HEK293T (cell line): ENCODE results near the gene KRT79.

ENCODE experiments used
- CTCF ChIA-PET: fragments of 350-600 bp; formaldehyde crosslinking; extraction: SDS; loops from one replicate; lab custom pipeline; 2021; ENCODE audit warnings: antibody characterized with exemption, inconsistent platforms; lab: Yijun Ruan, JAX
- POLR2A ChIA-PET: fragments of 350-600 bp; formaldehyde crosslinking; extraction: SDS; loops from one replicate; lab custom pipeline; 2020; ENCODE audit warnings: antibody characterized with exemption, inconsistent platforms; lab: Yijun Ruan, JAX
- DNase-seq: peaks from one replicate; pipeline ENCODE4 v3.0.0; 2012; ENCODE audit warnings: mixed read lengths; ENCODE audit errors: extremely low spot score
- ARNT ChIP-seq: fragments of 450-650 bp; IDR thresholded peaks from 2 replicates; pipeline ENCODE4 v1.6.1; 2017; ENCODE audit warnings: mild to moderate bottlenecking
- BHLHE40 ChIP-seq: fragments of 450-650 bp; IDR thresholded peaks from 2 replicates; pipeline ENCODE4 v1.6.1; 2016; ENCODE audit warnings: mild to moderate bottlenecking, moderate library complexity, borderline replicate concordance
- CTBP1 ChIP-seq: fragments of 450-650 bp; IDR thresholded peaks from 2 replicates; pipeline ENCODE4 v1.6.1; 2016; ENCODE audit warnings: borderline replicate concordance
- ELF4 ChIP-seq: fragments of 450-650 bp; IDR thresholded peaks from 2 replicates; pipeline ENCODE4 v1.6.1; 2017; ENCODE audit warnings: antibody characterized with exemption
- FOXA1 ChIP-seq: fragments of 450-650 bp; IDR thresholded peaks from 2 replicates; pipeline ENCODE4 v1.6.1; 2016; ENCODE audit warnings: mild to moderate bottlenecking
- FOXK2 ChIP-seq: fragments of 450-650 bp; IDR thresholded peaks from 2 replicates; pipeline ENCODE4 v1.6.1; 2016; ENCODE audit warnings: mild to moderate bottlenecking
- FOXM1 ChIP-seq: fragments of 450-650 bp; IDR thresholded peaks from 2 replicates; pipeline ENCODE4 v1.6.1; 2017; ENCODE audit warnings: mild to moderate bottlenecking, borderline replicate concordance
- HDGF ChIP-seq: fragments of 450-650 bp; IDR thresholded peaks from 2 replicates; pipeline ENCODE4 v1.6.1; 2017; ENCODE audit warnings: antibody characterized with exemption, borderline replicate concordance
- L3MBTL2 ChIP-seq: fragments of 450-650 bp; conservative IDR thresholded peaks from 2 replicates; pipeline ENCODE4 v1.6.1; 2016; ENCODE audit warnings: mild to moderate bottlenecking
- LEF1 ChIP-seq: fragments of 450-650 bp; IDR thresholded peaks from 2 replicates; pipeline ENCODE4 v1.6.1; 2017; ENCODE audit warnings: mild to moderate bottlenecking, borderline replicate concordance
- NFRKB ChIP-seq: fragments of 450-650 bp; IDR thresholded peaks from 2 replicates; pipeline ENCODE4 v1.6.1; 2016; ENCODE audit warnings: mild to moderate bottlenecking, moderate library complexity
- SP1 ChIP-seq: fragments of 450-650 bp; IDR thresholded peaks from 2 replicates; pipeline ENCODE4 v1.6.1; 2017
- SUZ12 ChIP-seq: fragments of 450-650 bp; IDR thresholded peaks from 2 replicates; pipeline ENCODE4 v1.6.1; 2016; ENCODE audit warnings: mild to moderate bottlenecking
- TARDBP ChIP-seq: fragments of 450-650 bp; IDR thresholded peaks from 2 replicates; pipeline ENCODE4 v1.6.1; 2016
- ZNF384 ChIP-seq: fragments of 450-650 bp; IDR thresholded peaks from 2 replicates; pipeline ENCODE4 v1.6.1; 2016
- TF ChIP-seq, protein P1 (sequence below): fragments of 450-650 bp; IDR thresholded peaks from 2 replicates; pipeline ENCODE4 v1.6.1; 2016

Gene KRT79

DNA sequence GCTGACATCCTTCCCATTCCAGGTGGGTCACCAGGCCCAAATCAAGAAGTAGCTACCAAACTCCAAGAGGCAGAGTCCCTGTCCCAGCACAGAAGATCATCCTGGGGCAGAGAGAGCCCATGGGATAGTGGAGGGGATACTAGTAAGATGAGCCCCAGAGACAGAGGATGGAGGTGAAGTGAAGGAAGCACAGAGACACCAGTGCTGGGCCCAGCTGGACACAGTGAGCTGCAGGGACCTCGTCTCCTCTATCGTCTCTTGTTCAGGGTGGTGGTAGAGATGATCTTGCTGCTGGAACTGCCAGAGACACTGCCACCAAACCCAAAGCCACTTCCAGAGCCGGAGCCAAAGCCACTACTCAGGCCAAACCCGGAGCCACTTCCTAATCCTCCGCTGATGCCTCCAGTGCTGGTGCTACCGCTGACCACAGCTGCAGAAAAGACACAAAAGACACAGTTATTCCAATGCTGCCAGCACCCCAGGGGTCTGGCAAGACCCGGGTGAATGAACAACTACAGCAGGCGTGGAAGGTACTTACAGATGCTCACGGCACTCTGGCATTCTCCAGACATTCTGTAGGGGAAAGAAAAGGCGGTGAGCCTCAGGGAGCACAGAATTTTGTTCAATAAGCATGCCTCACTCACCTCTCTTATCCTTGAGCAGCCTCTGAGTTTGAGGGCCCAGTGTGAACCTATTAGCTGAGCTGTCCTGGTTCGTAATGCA is 27.1 kb downstream of the KRT79 start:
- ChIA-PET CTCF (no interaction called here), POLR2A (no interaction called here)
- DNase-seq = no peak
- TF ChIP-seq NFRKB (no peak), SP1 (no peak), FOXK2 (no peak), BHLHE40 (no peak)

DNA sequence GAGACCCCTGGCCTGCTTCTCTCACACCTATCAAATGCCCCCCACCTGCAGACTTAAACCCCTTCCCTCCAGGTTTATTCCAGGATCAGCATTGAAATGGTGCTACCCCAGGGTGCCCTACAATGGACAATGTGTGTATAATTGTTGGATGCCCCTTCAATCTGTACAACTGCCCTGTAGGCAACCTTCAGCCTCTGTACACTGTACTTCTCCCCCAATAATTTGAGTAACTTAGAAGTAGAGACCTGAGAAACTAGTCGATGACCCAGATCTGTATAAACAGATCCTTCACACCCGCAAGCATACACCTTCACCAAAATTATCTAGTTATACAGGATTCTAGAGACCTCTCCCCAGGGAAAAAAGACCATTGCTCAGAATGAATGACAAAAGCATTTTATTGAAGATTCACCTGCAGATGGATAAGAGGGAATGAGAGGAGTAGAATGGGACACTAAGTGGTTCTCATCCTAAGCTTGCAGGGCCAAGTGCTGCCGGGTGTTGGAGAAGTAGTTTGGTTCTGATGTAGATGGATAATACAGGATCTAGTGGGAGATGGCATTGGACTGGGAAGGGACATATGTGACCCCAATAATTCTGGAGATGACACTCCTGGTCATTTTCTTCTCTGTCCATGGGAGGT is 27.8 kb downstream of the KRT79 start:
- ChIA-PET CTCF (no interaction called here), POLR2A (no interaction called here)
- DNase-seq = no peak
- no peak for TF ChIP-seq SP1

DNA sequence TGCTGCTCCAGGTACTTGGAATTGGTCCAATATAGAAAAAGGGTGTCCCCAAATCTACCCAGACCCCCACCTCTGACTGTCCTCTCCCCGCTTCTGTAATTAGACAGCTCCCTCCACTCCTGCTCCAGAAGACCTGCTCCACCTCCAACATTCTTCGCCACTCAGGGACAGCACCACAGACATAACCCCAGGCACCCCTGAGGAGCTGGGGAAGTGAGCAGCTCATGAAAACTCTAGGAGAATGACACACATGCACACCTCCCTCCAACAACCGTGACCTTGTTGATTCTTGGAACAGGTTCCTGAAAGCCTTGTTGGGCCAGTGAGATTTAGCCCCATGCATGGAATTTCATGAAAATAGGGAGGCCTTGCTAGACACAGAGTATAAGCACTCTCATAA is 28.4 kb downstream of the KRT79 start:
- CTCF ChIA-PET = no interaction called here
- POLR2A ChIA-PET = no interaction called here

DNA sequence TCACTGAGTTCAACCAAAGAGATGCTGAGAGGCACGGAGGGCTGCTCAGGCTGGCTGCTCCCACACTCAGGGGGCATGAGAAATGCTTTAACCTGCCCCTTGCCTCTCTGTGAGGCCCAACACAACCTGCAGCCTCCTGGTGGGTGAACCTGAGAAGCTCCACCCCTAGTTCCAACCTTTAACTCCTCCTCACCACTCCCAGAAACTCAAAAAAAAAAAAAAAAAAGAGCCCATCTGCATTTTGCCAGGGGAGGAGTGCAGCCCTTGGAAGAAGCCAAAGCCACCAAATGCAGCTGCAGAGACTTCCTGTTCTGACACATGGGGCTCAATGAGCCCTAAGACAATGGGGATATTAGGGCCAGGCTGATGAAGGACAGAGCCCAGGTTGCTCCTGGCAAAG is 29.1 kb downstream of the KRT79 start:
- no peak for DNase-seq
- POLR2A ChIA-PET = no interaction called here
- TF ChIP-seq L3MBTL2 (no peak), TARDBP (no peak), SUZ12 (no peak), FOXM1 (no peak), ELF4 (no peak), ZNF384 (no peak), NFRKB (no peak), SP1 (no peak), CTBP1 (no peak), LEF1 (no peak), ARNT (no peak), FOXK2 (no peak), FOXA1 (no peak), BHLHE40 (no peak), HDGF (no peak)
- TF ChIP-seq, protein P1, sequence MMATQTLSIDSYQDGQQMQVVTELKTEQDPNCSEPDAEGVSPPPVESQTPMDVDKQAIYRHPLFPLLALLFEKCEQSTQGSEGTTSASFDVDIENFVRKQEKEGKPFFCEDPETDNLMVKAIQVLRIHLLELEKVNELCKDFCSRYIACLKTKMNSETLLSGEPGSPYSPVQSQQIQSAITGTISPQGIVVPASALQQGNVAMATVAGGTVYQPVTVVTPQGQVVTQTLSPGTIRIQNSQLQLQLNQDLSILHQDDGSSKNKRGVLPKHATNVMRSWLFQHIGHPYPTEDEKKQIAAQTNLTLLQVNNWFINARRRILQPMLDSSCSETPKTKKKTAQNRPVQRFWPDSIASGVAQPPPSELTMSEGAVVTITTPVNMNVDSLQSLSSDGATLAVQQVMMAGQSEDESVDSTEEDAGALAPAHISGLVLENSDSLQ = no peak
- CTCF ChIA-PET = interaction anchor here (0.6 kb wide), 1 partner anchor 275 kb away, joined by 3 read pairs; no protein-coding TSS in a partner anchor

More for the DNA sequence above, 28.4 kb downstream of the KRT79 start:
- no peak for TF ChIP-seq ARNT
- no peak for TF ChIP-seq FOXM1
- TF ChIP-seq FOXK2 = no peak
- no peak for TF ChIP-seq L3MBTL2
- no peak for TF ChIP-seq CTBP1
- no peak for TF ChIP-seq ZNF384
- TF ChIP-seq, protein P1 = no peak
- no peak for TF ChIP-seq FOXA1
- TF ChIP-seq SUZ12 = no peak
- TF ChIP-seq LEF1 = no peak
- TF ChIP-seq NFRKB = no peak
- TF ChIP-seq SP1 = no peak
- no peak for TF ChIP-seq ELF4
- TF ChIP-seq HDGF = no peak
- TF ChIP-seq BHLHE40 = no peak
- no peak for TF ChIP-seq TARDBP
- no peak for DNase-seq

DNA sequence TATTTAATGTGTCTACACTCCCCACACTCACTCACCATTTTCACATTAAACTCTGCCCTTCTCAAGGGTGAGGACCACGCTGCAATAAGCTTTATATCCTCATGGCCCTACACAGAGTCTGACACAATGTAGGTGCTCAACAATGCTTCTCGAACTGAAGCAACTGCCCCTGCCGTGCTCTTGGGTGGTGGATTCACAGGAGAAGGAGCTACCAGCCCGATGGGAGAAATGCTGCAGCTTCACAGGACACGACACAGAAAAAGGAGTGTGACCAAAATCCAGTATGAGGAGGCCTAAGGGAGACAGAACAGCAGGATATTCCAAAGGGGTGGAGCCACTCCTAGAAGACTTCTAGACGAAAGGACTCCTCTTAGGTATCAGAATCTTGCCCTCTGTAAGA is 31.7 kb downstream of the KRT79 start:
- CTCF ChIA-PET = interaction anchor here (0.9 kb wide), 1 partner anchor 11 kb away, joined by 3 read pairs; no protein-coding TSS in a partner anchor

More for the DNA sequence above, 31.7 kb downstream of the KRT79 start:
- no peak for DNase-seq
- POLR2A ChIA-PET = no interaction called here
- no peak for TF ChIP-seq CTBP1
- TF ChIP-seq SP1 = no peak
- TF ChIP-seq BHLHE40 = no peak
- no peak for TF ChIP-seq NFRKB
- TF ChIP-seq FOXA1 = no peak
- no peak for TF ChIP-seq LEF1
- no peak for TF ChIP-seq FOXM1
- TF ChIP-seq L3MBTL2 = no peak
- TF ChIP-seq TARDBP = no peak
- TF ChIP-seq, protein P1 = no peak
- no peak for TF ChIP-seq ZNF384
- no peak for TF ChIP-seq ELF4
- no peak for TF ChIP-seq ARNT
- TF ChIP-seq SUZ12 = no peak
